B cell (primary cell): ENCODE data around the gene SPACA4.

ENCODE experiments used
- CTCF ChIP-seq: fragments of 200-600 bp; IDR thresholded peaks from one replicate; pipeline ENCODE4 v1.8.0; 2022; ENCODE audit warnings: antibody characterized with exemption, mild to moderate bottlenecking
- EZH2 ChIP-seq: IDR thresholded peaks from 2 replicates; pipeline ENCODE4 v1.6.1; 2012; ENCODE audit warnings: borderline replicate concordance, low read depth, mild to moderate bottlenecking, moderate library complexity, low read length; ENCODE audit not compliant: insufficient read depth, poor library complexity, severe bottlenecking

DNA sequence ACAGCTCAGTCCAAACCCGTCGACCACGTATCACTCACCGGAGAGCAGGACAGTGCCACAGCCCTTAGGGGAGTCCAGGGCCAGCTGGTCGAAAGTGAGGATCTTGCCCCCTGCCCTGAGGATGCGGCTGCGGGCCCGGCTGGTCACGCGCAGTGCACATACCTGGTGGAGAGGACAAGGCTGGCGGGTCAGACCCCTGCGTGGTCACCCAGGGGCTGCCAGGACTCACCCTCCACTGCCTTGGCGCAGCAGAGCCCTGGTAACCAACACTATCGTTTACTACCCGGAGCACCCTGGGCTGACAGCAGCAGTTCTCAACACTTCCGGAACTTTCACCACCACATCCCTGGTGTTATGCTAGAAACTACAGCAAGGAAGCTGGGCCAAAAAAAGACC, 9.5 kb downstream of the SPACA4 start:
- no peak for TF ChIP-seq CTCF
- no peak for TF ChIP-seq EZH2
